GM12878 (cell line): ENCODE data around the gene IFI6. TPM values are rescaled to one million over a fixed set of nuclear protein-coding genes. Genes with fewer than 3 reads are reported as not detected.
A peak's percentile ranks its signal among the peaks of the same experiment; 100 is the strongest.

ENCODE experiments used
- BHLHE40 ChIP-seq, 2 experiments: fragments of 450-650 bp in 1 of 2; IDR thresholded peaks; 2 replicates each; pipeline ENCODE4 v1.6.1; 2011 to 2017; ENCODE audit warnings: low read depth in 2 of 2, borderline replicate concordance in 1 of 2, improper control_type of control experiment in 1 of 2, low read length in 1 of 2, mild to moderate bottlenecking in 1 of 2
- CHD1 ChIP-seq: IDR thresholded peaks from 2 replicates; pipeline ENCODE4 v1.6.1; 2012; ENCODE audit warnings: low read depth, low read length, improper control_type of control experiment
- CHD2 ChIP-seq: IDR thresholded peaks from 2 replicates; pipeline ENCODE4 v1.6.1; 2011; ENCODE audit warnings: low read depth, low read length, improper control_type of control experiment, borderline replicate concordance
- EP300 ChIP-seq, 2 experiments: fragments of 150-350 bp in 1 of 2; IDR thresholded peaks; 2 replicates each; pipeline ENCODE4 v1.6.1; 2011 to 2012; ENCODE audit warnings: low read depth in 2 of 2, low read length in 2 of 2, borderline replicate concordance in 1 of 2, improper control_type of control experiment in 1 of 2, inconsistent platforms in 1 of 2; ENCODE audit not compliant: control insufficient read depth in 1 of 2
- FOXM1 ChIP-seq: IDR thresholded peaks from 2 replicates; pipeline ENCODE4 v1.6.1; 2012; ENCODE audit warnings: low read depth, mild to moderate bottlenecking, inconsistent platforms, low read length, moderate library complexity
- KDM1A ChIP-seq: fragments of 200-600 bp; sonication (generic); IDR thresholded peaks from 2 replicates; pipeline ENCODE4 v1.6.1; 2016; ENCODE audit warnings: borderline replicate concordance
- NR2C2 ChIP-seq: IDR thresholded peaks from 2 replicates; pipeline ENCODE4 v1.6.1; 2011; ENCODE audit warnings: borderline replicate concordance, low read depth; ENCODE audit not compliant: control insufficient read depth, insufficient read length
- NRF1 ChIP-seq: conservative IDR thresholded peaks from 2 replicates; pipeline ENCODE4 v1.6.1; 2011; ENCODE audit warnings: mild to moderate bottlenecking, low read depth, low read length, improper control_type of control experiment
- PAX8 ChIP-seq: fragments of 450-650 bp; IDR thresholded peaks from 2 replicates; pipeline ENCODE4 v1.6.1; 2017; ENCODE audit warnings: mild to moderate bottlenecking, moderate library complexity
- REST ChIP-seq: IDR thresholded peaks from 2 replicates; pipeline ENCODE4 v1.6.1; 2012; ENCODE audit warnings: mild to moderate bottlenecking, low read depth, low read length
- SP1 ChIP-seq: IDR thresholded peaks from one replicate; pipeline ENCODE4 v1.6.1; 2011; ENCODE audit warnings: low read depth, low read length
- TCF3 ChIP-seq: IDR thresholded peaks from 2 replicates; pipeline ENCODE4 v1.6.1; 2012; ENCODE audit warnings: low read depth, mild to moderate bottlenecking, low read length, borderline replicate concordance; ENCODE audit not compliant: insufficient read depth
- WRNIP1 ChIP-seq: IDR thresholded peaks from 2 replicates; pipeline ENCODE4 v1.6.1; 2011; ENCODE audit warnings: low read depth, low read length, improper control_type of control experiment, borderline replicate concordance
- ZBTB40 ChIP-seq: fragments of 450-650 bp; IDR thresholded peaks from 2 replicates; pipeline ENCODE4 v1.6.1; 2016; ENCODE audit warnings: mild to moderate bottlenecking, moderate library complexity, borderline replicate concordance
- ZNF274 ChIP-seq: IDR thresholded peaks from one replicate; pipeline ENCODE4 v1.8.0; 2011; ENCODE audit not compliant: insufficient read length, insufficient read depth
- polyA plus RNA-seq, 11 experiments: library from polyadenylated mRNA; depleted of rRNA in 4 of 11; unstranded in 6 of 11; stranded (reverse) in 5 of 11; fragments of >200 nt; fragmentation: Nextera tagmentation in 4 of 11; fragmentation: Illumina TruSeq in 1 of 11; extraction: Ambion mirVana in 4 of 11; extraction: Trizol in 1 of 11; gene quantifications; 1 replicate in 1 of 11; 2 replicates in 10 of 11; pipeline versions ENCODE4 v1.2.1 to v1.2.3, GENCODE V29; 2011 to 2016; ENCODE audit warnings: inconsistent platforms in 2 of 11, missing spikeins in 2 of 11, low read depth in 1 of 11
- total RNA-seq, 4 experiments: library from RNA; depleted of rRNA in 3 of 4; stranded (reverse); fragments of >200 nt in 3 of 4; fragmentation: Illumina TruSeq in 1 of 4; extraction: Trizol in 1 of 4; gene quantifications; 2 replicates each; pipeline versions ENCODE4 v1.2.1 to v1.2.3, GENCODE V29; 2013 to 2021
- TF ChIP-seq, protein P1 (sequence below): fragments of 450-650 bp; IDR thresholded peaks from 2 replicates; pipeline ENCODE4 v1.6.1; 2018; ENCODE audit warnings: borderline replicate concordance, mild to moderate bottlenecking; ENCODE audit not compliant: partially characterized antibody
- TF ChIP-seq, protein P2 (sequence below): fragments of 450-650 bp; IDR thresholded peaks from 2 replicates; pipeline ENCODE4 v1.6.1; 2014; ENCODE audit warnings: mild to moderate bottlenecking

The IFI6 gene
- total and polyA plus RNA-seq, 10 of the 15 experiments (the other 5 are each of a cell fraction or from before 2014, with no cell fraction given) = 5.6 to 123 (median 69.0) TPM

DNA sequence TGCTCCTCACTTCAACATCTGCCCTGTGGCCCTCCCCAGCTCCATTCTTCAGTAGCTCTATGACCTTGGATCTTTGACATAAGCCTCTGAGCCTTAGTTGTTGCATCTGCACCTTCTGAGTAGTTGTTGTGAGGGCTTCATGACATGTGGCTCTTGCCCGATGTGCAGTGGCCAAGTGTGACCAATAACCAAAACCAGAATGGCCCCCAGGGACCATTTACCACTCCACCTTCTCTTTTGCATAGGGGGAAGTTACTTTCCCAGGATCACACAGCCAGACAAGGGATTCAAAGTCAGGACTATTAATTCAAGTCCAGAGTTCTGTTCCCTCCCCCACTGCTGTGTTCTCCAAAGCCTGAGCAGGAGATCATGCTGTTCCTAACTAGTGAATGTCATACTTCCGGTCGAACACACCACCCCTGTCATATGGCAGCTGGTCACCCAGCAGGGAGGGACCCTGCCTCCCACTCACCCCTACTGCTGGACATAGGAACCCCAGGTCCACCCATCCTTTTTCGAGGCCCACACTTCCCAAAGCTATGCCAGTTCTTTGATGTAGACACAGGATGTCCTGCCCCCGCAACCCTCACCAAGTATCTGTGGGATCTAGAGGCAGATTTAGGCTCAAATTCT is 41.0 kb downstream of the IFI6 start (continued):
- TF ChIP-seq TCF3 = no peak; the same call in 1 of the 2 replicates
- peak; percentile 30; the same call in 1 of the 2 replicates for TF ChIP-seq CHD2
- TF ChIP-seq, protein P1, sequence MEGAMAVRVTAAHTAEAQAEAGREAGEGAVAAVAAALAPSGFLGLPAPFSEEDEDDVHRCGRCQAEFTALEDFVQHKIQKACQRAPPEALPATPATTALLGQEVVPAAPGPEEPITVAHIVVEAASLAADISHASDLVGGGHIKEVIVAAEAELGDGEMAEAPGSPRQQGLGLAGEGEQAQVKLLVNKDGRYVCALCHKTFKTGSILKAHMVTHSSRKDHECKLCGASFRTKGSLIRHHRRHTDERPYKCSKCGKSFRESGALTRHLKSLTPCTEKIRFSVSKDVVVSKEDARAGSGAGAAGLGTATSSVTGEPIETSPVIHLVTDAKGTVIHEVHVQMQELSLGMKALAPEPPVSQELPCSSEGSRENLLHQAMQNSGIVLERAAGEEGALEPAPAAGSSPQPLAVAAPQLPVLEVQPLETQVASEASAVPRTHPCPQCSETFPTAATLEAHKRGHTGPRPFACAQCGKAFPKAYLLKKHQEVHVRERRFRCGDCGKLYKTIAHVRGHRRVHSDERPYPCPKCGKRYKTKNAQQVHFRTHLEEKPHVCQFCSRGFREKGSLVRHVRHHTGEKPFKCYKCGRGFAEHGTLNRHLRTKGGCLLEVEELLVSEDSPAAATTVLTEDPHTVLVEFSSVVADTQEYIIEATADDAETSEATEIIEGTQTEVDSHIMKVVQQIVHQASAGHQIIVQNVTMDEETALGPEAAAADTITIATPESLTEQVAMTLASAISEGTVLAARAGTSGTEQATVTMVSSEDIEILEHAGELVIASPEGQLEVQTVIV = no peak
- no peak for TF ChIP-seq CHD1
- no peak for TF ChIP-seq NR2C2
- no peak for TF ChIP-seq PAX8
- TF ChIP-seq FOXM1 = no peak
- TF ChIP-seq WRNIP1 = no peak
- TF ChIP-seq EP300 (IDR thresholded peaks at IDR 0.05; ENCODE audit: borderline replicate concordance in 1 of 2, control insufficient read depth in 1 of 2, low read depth in 2 of 2, low read length in 2 of 2) = peak; percentile 47 to 83; a peak in 3 of 4 replicates
- TF ChIP-seq ZBTB40 = no peak
- no peak for TF ChIP-seq REST
- no peak for TF ChIP-seq SP1
- TF ChIP-seq ZNF274 = no peak
- peak; percentile 80 to 85 for TF ChIP-seq BHLHE40 (IDR thresholded peaks at IDR 0.05; ENCODE audit: borderline replicate concordance in 1 of 2, low read depth in 2 of 2, low read length in 1 of 2)
- TF ChIP-seq NRF1 = no peak
- TF ChIP-seq, protein P2, sequence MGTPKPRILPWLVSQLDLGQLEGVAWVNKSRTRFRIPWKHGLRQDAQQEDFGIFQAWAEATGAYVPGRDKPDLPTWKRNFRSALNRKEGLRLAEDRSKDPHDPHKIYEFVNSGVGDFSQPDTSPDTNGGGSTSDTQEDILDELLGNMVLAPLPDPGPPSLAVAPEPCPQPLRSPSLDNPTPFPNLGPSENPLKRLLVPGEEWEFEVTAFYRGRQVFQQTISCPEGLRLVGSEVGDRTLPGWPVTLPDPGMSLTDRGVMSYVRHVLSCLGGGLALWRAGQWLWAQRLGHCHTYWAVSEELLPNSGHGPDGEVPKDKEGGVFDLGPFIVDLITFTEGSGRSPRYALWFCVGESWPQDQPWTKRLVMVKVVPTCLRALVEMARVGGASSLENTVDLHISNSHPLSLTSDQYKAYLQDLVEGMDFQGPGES = no peak
- no peak for TF ChIP-seq KDM1A
